HepG2 (cell line): ENCODE results near the gene PLS1. TPM values are rescaled to one million over a fixed set of nuclear protein-coding genes. Genes with fewer than 3 reads are reported as not detected.

Source experiments
- ATAD3A ChIP-seq: sonication (generic); formaldehyde crosslinking; IDR thresholded peaks from 2 replicates; pipeline ENCODE4 v1.4.0; 2020; ENCODE audit warnings: missing genetic modification reagents
- CBX1 ChIP-seq: IDR thresholded peaks from one replicate; pipeline ENCODE4 v1.6.1; 2016; ENCODE audit warnings: antibody characterized with exemption, low read depth
- DR1 ChIP-seq: sonication (generic); formaldehyde crosslinking; IDR thresholded peaks from 2 replicates; pipeline ENCODE4 v1.8.0; 2021; ENCODE audit warnings: mild to moderate bottlenecking, missing genetic modification reagents, inconsistent platforms
- DRAP1 ChIP-seq: IDR thresholded peaks from 2 replicates; pipeline ENCODE4 v1.6.1; 2016; ENCODE audit warnings: missing genetic modification reagents, missing compliant biosample characterization
- HMG20B ChIP-seq: conservative IDR thresholded peaks from 2 replicates; pipeline ENCODE4 v1.6.1; 2016; ENCODE audit warnings: missing genetic modification reagents, missing compliant biosample characterization
- HNRNPLL ChIP-seq: fragments of 200-400 bp; formaldehyde crosslinking; IDR thresholded peaks from 2 replicates; pipeline ENCODE4 v1.6.1; 2017; ENCODE audit warnings: mild to moderate bottlenecking, low read depth, low read length; ENCODE audit not compliant: poor library complexity, severe bottlenecking
- KIAA2018 ChIP-seq: sonication (generic); formaldehyde crosslinking; IDR thresholded peaks from 2 replicates; pipeline ENCODE4 v1.5.0; 2020; ENCODE audit warnings: mild to moderate bottlenecking, missing genetic modification reagents, borderline replicate concordance
- NFYC ChIP-seq: IDR thresholded peaks from 2 replicates; pipeline ENCODE4 v1.6.1; 2016; ENCODE audit warnings: missing genetic modification reagents, missing compliant biosample characterization
- PHF8 ChIP-seq: sonication (generic); formaldehyde crosslinking; IDR thresholded peaks from 2 replicates; pipeline ENCODE4 v1.5.0; 2020; ENCODE audit warnings: missing genetic modification reagents
- SP4 ChIP-seq: sonication (generic); formaldehyde crosslinking; IDR thresholded peaks from 2 replicates; pipeline ENCODE4 v1.8.1; 2023; ENCODE audit warnings: mild to moderate bottlenecking, missing genetic modification reagents
- SRSF1 ChIP-seq: fragments of 200-400 bp; formaldehyde crosslinking; optimal IDR thresholded peaks from 2 replicates; pipeline ENCODE3; 2017; ENCODE audit warnings: mild to moderate bottlenecking, low read depth, low read length, moderate library complexity
- ZBTB2 ChIP-seq: sonication (generic); formaldehyde crosslinking; IDR thresholded peaks from 2 replicates; pipeline ENCODE4 v1.8.0; 2022; ENCODE audit warnings: low read depth, missing genetic modification reagents
- ZBTB39 ChIP-seq: sonication (generic); formaldehyde crosslinking; IDR thresholded peaks from 2 replicates; pipeline ENCODE4 v1.5.0; 2020; ENCODE audit warnings: missing genetic modification reagents
- ZKSCAN8 ChIP-seq: IDR thresholded peaks from 2 replicates; pipeline ENCODE4 v1.6.1; 2016; ENCODE audit warnings: borderline replicate concordance, missing genetic modification reagents, missing compliant biosample characterization
- ZNF792 ChIP-seq: IDR thresholded peaks from 2 replicates; pipeline ENCODE4 v1.6.1; 2016
- ZSCAN25 ChIP-seq: sonication (generic); formaldehyde crosslinking; IDR thresholded peaks from 2 replicates; pipeline ENCODE4 v1.8.0; 2022; ENCODE audit warnings: mild to moderate bottlenecking, missing genetic modification reagents
- polyA plus RNA-seq, 8 experiments: library from polyadenylated mRNA; depleted of rRNA in 3 of 8; stranded (reverse) in 7 of 8; unstranded in 1 of 8; fragments of >200 nt; fragmentation: Illumina TruSeq in 4 of 8; extraction: Trizol in 4 of 8; gene quantifications; 2 replicates each; pipeline versions ENCODE4 v1.2.1 to v1.2.3, GENCODE V29; 2011 to 2016; ENCODE audit warnings: low read depth in 4 of 8, missing spikeins in 1 of 8, mixed read lengths in 1 of 8; ENCODE audit not compliant: insufficient read depth in 1 of 8
- total RNA-seq, 5 experiments: library from RNA; depleted of rRNA; stranded (reverse); fragments of >200 nt; fragmentation: Illumina TruSeq; extraction: Trizol; gene quantifications; 2 replicates each; pipeline ENCODE4 v1.2.3, GENCODE V29; 2016; ENCODE audit warnings: low read depth in 1 of 5

The PLS1 gene
- total and polyA plus RNA-seq, 2 of the 13 experiments (the other 11 are each of a cell fraction or from before 2014, with no cell fraction given): 11.2 to 21.1 TPM

- TF ChIP-seq KIAA2018 (CRISPR knock-in tag) (no peak), ATAD3A (CRISPR knock-in tag) (no peak), DRAP1 (0 out of 2 replicates have a peak, but pooled peaks have one; percentile 33), ZBTB2 (CRISPR knock-in tag) (0 out of 2 replicates have a peak, but pooled peaks have one; percentile 56), PHF8 (peak; percentile 88), NFYC (0 out of 2 replicates have a peak, but pooled peaks have one; percentile 7), ZNF792 (CRISPR knock-in tag) (no peak), SP4 (CRISPR knock-in tag) (peak; percentile 55), ZBTB39 (CRISPR knock-in tag) (0 out of 2 replicates have a peak, but pooled peaks have one; percentile 17), CBX1 (no peak), DR1 (no peak; the same call in 1 of the 2 replicates), ZKSCAN8 (0 out of 2 replicates have a peak, but pooled peaks have one; percentile 16), HMG20B (CRISPR knock-in tag) (0 out of 2 replicates have a peak, but pooled peaks have one; percentile 10), SRSF1 (peak; percentile 72), ZSCAN25 (CRISPR knock-in tag) (peak; percentile 58; the same call in 1 of the 2 replicates), HNRNPLL (peak; percentile 50)
Observed at GRCh38 chr3:142723968-142724681, 127.9 kb downstream of the PLS1 start, which contains the start of gene TRPC1 (continued).
